Mononuclear cell (primary cell): ENCODE results near the gene SORCS2. TPM values are rescaled to one million over a fixed set of nuclear protein-coding genes. Genes with fewer than 3 reads are reported as not detected.

ENCODE experiments used
- H3K27me3 ChIP-seq: 2 replicates; pipeline ENCODE4 v1.6.0; 2011; ENCODE audit warnings: low read length, control low read depth; ENCODE audit not compliant: insufficient read depth
- H3K4me1 ChIP-seq: 2 replicates; pipeline ENCODE4 v1.5.1; 2011; ENCODE audit warnings: mild to moderate bottlenecking, low read length, control low read depth; ENCODE audit not compliant: insufficient read depth
- H3K4me3 ChIP-seq: 2 replicates; pipeline ENCODE4 v1.5.1; 2011; ENCODE audit warnings: mild to moderate bottlenecking, low read length, moderate library complexity
- H3K9me3 ChIP-seq: 2 replicates; pipeline ENCODE4 v1.5.1; 2011; ENCODE audit warnings: low read depth, mild to moderate bottlenecking, control low read depth, low read length
- total RNA-seq: library from RNA; depleted of rRNA; stranded (reverse); fragments of >200 nt; gene quantifications from one replicate; pipeline ENCODE4 v1.2.3, GENCODE V29; 2012

Gene SORCS2
- total RNA-seq, 1 donor, result 0.10 TPM

- Histone ChIP-seq H3K4me1 (no peaks in the 10 kb centered on the region), H3K27me3 (peaks cover 10% of the 10 kb centered on the region), H3K4me3 (no peak overlapping the region), H3K9me3 (no peaks in the 10 kb centered on the region)
Measured at GRCh38 chr4:7198440-7199128, 6.2 kb downstream of the SORCS2 start.

GRCh38 chr4:7199129-7199725, 6.9 kb downstream of the SORCS2 start:
- no peaks in the 10 kb centered on the region for H3K9me3 ChIP-seq
- peaks cover 4% of the 10 kb centered on the region for H3K27me3 ChIP-seq
- no peak overlapping the region for H3K4me3 ChIP-seq
- no peaks in the 10 kb centered on the region for H3K4me1 ChIP-seq

DNA sequence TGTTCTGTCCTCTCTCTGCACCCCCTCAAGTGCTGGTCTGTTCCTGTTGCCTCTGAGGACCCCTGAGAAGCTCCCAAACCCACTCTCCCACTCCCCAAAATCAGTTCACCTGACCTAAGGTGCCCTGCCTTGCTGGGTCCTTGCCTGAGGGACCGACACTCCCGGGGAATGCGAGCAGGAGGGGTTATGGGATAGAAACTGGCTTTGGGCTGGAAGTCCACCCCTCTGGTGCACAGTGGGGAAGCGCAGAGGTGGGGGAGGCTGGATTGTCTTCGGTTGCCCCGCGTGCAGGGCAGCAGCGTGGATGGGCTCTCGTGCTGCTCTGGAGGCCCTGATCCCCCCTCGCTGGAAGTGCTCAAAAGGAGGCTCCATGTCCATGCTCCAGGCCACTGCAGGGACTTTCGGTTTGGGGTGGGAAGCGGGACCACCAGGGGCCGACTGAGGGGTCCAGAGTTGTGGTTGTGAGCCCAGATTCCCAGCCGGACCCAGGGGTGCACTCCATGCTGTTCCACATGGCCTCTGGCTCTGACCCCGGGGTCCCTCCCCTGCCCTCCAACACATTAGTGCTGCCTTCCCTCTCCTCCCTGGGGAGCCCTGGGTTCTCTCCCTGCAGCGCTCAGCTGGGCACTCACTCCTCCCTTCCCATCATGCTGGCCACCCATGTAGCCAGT, 7.6 kb downstream of the SORCS2 start:
- no peaks in the 10 kb centered on the region for H3K9me3 ChIP-seq
- H3K27me3 ChIP-seq, result no peaks in the 10 kb centered on the region
- no peaks in the 10 kb centered on the region for H3K4me1 ChIP-seq
- no peak overlapping the region for H3K4me3 ChIP-seq

DNA sequence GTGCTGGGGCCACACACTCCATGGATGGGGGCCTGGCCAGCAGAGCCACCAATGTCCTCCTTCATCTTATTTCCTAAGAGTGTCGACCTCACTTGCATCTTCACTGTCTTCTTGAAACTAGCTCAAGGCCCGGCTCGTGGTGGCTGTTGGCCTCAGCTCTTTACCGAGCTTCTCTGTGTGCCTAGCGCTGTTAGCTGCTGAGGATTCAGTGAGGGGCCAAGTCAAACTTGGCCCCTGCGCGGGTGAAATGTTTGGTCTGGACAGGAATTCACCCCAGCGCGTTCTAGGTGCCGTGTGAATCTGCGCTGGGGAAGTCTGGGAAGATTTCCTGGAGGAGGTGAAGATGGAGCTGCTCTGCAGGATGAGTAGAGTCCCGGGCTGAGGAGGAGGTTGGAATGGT, 8.5 kb downstream of the SORCS2 start:
- Histone ChIP-seq H3K27me3 (no peaks in the 10 kb centered on the region), H3K4me1 (no peaks in the 10 kb centered on the region), H3K4me3 (no peak overlapping the region), H3K9me3 (no peaks in the 10 kb centered on the region)

- no peaks in the 10 kb centered on the region for H3K27me3 ChIP-seq
Measured at GRCh38 chr4:7201420-7202305, 9.3 kb downstream of the SORCS2 start.

DNA sequence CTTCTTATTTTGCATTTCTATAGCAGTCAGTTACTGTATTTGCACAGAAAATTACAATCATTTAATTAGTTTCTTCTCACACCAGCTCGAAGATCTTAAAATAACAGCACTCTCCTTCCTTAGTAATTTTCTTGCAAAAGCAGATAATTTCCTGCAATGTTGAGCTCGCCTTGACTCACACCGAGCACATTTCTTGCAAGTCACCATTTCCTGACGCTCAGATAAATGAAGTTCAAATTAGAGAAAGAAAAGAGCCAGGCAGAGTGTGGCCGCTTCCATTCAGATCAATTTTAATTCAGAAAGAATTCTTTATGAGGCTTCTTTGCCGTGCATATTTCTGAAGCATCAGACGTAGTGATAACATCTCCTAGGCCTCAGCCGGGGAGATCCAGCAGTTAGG, 10.1 kb downstream of the SORCS2 start:
- no peaks in the 10 kb centered on the region for H3K9me3 ChIP-seq

More at GRCh38 chr4:7201420-7202305, 9.3 kb downstream of the SORCS2 start:
- no peak overlapping the region for H3K4me3 ChIP-seq
- H3K4me1 ChIP-seq, result no peaks in the 10 kb centered on the region
- no peaks in the 10 kb centered on the region for H3K9me3 ChIP-seq

DNA sequence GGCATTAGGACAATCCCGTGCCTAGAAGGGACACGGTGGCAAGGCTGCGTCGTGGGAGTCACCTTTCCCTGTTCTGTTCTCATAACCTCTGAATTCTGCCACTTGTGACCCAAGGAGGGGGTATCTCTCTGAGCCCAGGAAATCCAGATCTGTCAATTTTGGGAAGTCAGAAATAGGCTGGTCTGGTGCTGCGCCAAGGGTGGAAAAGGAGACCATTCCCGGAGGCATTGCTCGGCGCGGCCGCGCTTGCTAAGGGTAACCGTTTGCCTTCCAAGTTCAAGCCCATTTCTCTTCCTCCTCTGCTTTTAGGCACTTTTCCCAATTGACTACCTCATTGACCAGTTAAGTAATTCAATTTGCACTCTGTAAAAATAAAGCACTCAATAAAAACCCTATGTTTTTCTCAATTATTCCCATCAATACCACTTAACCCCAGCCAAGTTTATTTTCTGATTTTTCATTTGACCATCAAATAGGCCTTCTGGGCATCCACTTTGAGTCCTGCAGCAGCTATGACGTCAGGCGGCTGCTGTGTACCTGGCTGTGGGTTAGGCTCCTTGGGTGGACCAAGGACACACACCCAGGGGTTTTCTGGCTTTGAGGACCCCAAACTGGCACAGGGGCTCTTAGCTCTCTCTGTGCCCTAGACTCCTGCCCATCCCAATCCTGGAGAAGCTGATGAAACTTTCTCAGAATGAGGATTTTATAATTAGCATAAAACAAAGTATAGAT, 12.5 kb downstream of the SORCS2 start:
- no peaks in the 10 kb centered on the region for H3K4me1 ChIP-seq
- no peaks in the 10 kb centered on the region for H3K9me3 ChIP-seq
- H3K27me3 ChIP-seq, result no peaks in the 10 kb centered on the region
- H3K4me3 ChIP-seq, result no peak overlapping the region

More for the DNA sequence above, 10.1 kb downstream of the SORCS2 start:
- Histone ChIP-seq H3K4me1 (no peaks in the 10 kb centered on the region), H3K4me3 (no peak overlapping the region), H3K27me3 (no peaks in the 10 kb centered on the region)

DNA sequence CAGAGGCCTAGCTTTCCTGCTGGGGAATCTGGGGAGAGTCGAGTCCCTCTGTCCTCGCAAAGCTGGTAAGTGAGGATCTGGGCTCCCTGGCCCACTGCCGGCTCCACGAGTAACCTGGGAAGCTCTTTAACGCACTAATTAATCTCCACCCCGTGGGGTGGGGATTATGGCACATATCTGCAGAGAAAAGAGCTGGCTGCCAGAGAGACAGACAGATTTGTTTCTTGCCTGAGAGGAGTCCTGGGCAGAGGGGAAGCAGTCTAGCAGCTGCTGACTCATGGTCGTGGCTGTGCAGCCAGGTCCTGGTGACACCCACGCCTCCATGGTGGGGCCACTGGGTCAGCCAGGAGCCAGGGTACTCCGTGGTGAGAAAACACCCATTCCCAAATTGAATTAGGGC, 14.0 kb downstream of the SORCS2 start:
- no peak overlapping the region for H3K4me3 ChIP-seq
- H3K4me1 ChIP-seq, result no peaks in the 10 kb centered on the region
- no peaks in the 10 kb centered on the region for H3K9me3 ChIP-seq
- H3K27me3 ChIP-seq, result no peaks in the 10 kb centered on the region

- Histone ChIP-seq H3K4me1 (no peaks in the 10 kb centered on the region), H3K9me3 (no peaks in the 10 kb centered on the region), H3K27me3 (no peaks in the 10 kb centered on the region), H3K4me3 (no peak overlapping the region)
Measured at GRCh38 chr4:7206911-7207567, 14.7 kb downstream of the SORCS2 start.

GRCh38 chr4:7207628-7208231, 15.4 kb downstream of the SORCS2 start:
- no peaks in the 10 kb centered on the region for H3K9me3 ChIP-seq
- H3K4me3 ChIP-seq, result no peak overlapping the region
- no peaks in the 10 kb centered on the region for H3K27me3 ChIP-seq
- H3K4me1 ChIP-seq, result no peaks in the 10 kb centered on the region

DNA sequence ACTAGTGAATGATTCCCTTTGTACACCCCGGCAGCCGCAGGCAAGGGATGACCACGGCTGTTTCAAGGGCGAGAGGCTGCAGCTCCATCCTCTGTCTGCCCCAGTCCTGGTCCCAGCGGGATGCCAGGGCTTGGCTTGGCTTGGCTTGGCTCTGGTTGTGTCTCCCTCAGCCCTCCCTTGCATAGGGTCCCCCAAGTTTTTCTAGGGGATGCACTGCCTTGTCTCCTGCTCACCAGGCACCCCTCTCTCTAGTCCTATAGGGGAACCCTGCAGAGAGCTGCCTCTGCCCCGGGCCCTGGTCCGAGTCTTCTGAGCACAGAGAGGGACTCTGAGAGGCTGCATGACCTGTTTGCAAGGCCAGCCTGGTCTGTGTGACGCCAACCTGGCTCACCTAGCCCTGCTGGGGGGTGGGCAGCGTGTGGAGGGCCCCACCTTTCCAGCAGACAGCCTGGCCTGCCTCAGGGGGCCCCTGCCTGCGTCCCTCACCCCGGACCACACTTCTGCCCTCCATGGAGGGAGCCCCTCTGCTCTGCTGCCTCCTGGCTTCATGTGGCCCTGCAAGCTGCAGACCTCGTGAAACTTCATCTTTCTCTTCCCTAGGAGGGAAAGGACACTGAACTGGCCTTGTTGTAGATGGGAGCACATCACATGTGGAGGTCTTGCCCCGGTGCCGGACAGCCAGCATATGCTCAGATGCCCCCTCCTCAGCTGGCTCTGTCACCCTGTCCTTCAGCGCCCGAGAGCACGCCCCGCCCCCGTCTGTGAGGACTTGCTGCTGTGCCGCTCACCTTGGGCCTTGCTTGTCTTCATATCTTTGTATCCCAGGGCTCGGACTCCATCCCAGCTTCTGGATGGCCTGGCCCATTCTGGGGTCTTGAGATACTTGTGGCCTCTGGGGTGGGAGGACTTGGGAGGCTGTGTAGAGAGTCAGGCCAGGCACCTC, 16.4 kb downstream of the SORCS2 start:
- H3K9me3 ChIP-seq, result no peaks in the 10 kb centered on the region
- no peaks in the 10 kb centered on the region for H3K27me3 ChIP-seq
- H3K4me1 ChIP-seq, result no peaks in the 10 kb centered on the region
- no peak overlapping the region for H3K4me3 ChIP-seq

DNA sequence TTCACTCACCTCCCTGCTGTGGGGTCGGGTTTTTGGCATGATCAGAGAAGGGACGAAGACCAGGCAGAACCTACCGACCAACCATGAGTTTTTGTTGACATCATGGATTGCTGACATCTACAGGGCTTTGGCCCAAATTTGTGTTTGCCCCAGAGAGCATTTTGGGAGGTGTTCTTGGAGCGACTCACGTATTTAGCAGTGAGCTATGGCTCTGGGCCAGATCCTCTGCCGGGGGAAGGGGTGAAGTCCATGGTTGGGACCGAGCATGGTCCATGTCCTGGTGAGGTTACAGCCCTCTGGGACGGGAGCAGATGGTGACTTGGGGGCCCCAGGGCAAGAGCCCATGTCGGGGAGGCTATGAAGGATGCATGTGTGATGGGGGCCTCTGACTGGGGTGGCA, 17.4 kb downstream of the SORCS2 start:
- no peaks in the 10 kb centered on the region for H3K4me1 ChIP-seq
- H3K27me3 ChIP-seq, result no peaks in the 10 kb centered on the region
- no peak overlapping the region for H3K4me3 ChIP-seq
- no peaks in the 10 kb centered on the region for H3K9me3 ChIP-seq

GRCh38 chr4:7210824-7211223, 18.5 kb downstream of the SORCS2 start:
- Histone ChIP-seq H3K4me1 (no peaks in the 10 kb centered on the region), H3K4me3 (no peak overlapping the region), H3K9me3 (no peaks in the 10 kb centered on the region), H3K27me3 (no peaks in the 10 kb centered on the region)
